HEK293 (cell line): ENCODE measurements around the gene MRPS18B.

Experiments
- CTCF ChIA-PET: fragments of 350-600 bp; formaldehyde crosslinking; extraction: SDS; loops from one replicate; lab custom pipeline; 2021; ENCODE audit warnings: antibody characterized with exemption; lab: Yijun Ruan, JAX
- POLR2A ChIA-PET: fragments of 300-600 bp; formaldehyde crosslinking; extraction: SDS; loops from one replicate; lab custom pipeline; 2020; ENCODE audit warnings: antibody characterized with exemption, inconsistent platforms; lab: Yijun Ruan, JAX
- H3K27ac ChIP-seq: fragments of 200-500 bp; sonication (Bioruptor generic); 2 replicates; pipeline ENCODE4 v1.5.1; 2014; ENCODE audit warnings: low read depth, low read length, control low read depth, inconsistent platforms; ENCODE audit errors: extremely low read depth
- H3K36me3 ChIP-seq, 2 experiments: fragments of 200-500 bp in 1 of 2; sonication (Bioruptor generic) in 1 of 2; 1 replicate in 1 of 2; 2 replicates in 1 of 2; pipeline ENCODE4 v1.5.1; 2014 to 2017; ENCODE audit warnings: inconsistent platforms in 2 of 2, low read length in 2 of 2; ENCODE audit not compliant: control insufficient read depth in 2 of 2, insufficient read depth in 1 of 2
- H3K4me1 ChIP-seq: fragments of 200-500 bp; sonication (Bioruptor generic); 2 replicates; pipeline ENCODE4 v1.5.1; 2014; ENCODE audit warnings: mild to moderate bottlenecking, low read length, inconsistent platforms; ENCODE audit not compliant: control insufficient read depth, insufficient read depth
- H3K4me3 ChIP-seq: 2 replicates; pipeline ENCODE4 v1.5.1; 2011; ENCODE audit warnings: low read depth, mild to moderate bottlenecking, control low read depth, low read length, moderate library complexity
- H3K9me3 ChIP-seq: fragments of 200-500 bp; sonication (Bioruptor generic); 2 replicates; pipeline ENCODE4 v1.5.1; 2014; ENCODE audit warnings: low read depth, low read length, inconsistent platforms; ENCODE audit not compliant: control insufficient read depth, insufficient read depth
- KLF7 ChIP-seq: fragments of 450-650 bp; formaldehyde crosslinking; IDR thresholded peaks from 2 replicates; pipeline ENCODE4 v1.5.1; 2016; ENCODE audit warnings: missing biosample characterization, missing genetic modification characterization, borderline replicate concordance
- PRDM1 ChIP-seq: fragments of 450-650 bp; formaldehyde crosslinking; IDR thresholded peaks from 2 replicates; pipeline ENCODE4; 2016; ENCODE audit warnings: missing biosample characterization, missing genetic modification characterization
- SCRT2 ChIP-seq: fragments of 450-650 bp; formaldehyde crosslinking; IDR thresholded peaks from 2 replicates; pipeline ENCODE4 v1.5.1; 2016; ENCODE audit warnings: missing biosample characterization, missing genetic modification characterization
- ZBTB48 ChIP-seq: fragments of 450-650 bp; formaldehyde crosslinking; IDR thresholded peaks from 2 replicates; pipeline ENCODE4 v1.5.1; 2016; ENCODE audit warnings: missing biosample characterization, missing genetic modification characterization
- ZNF157 ChIP-seq: fragments of 450-650 bp; formaldehyde crosslinking; IDR thresholded peaks from 2 replicates; pipeline ENCODE4 v1.5.1; 2016; ENCODE audit warnings: missing biosample characterization, missing genetic modification characterization
- ZNF2 ChIP-seq: fragments of 450-650 bp; formaldehyde crosslinking; IDR thresholded peaks from 2 replicates; pipeline ENCODE4 v1.5.1; 2016; ENCODE audit warnings: missing biosample characterization, missing genetic modification characterization
- ZNF24 ChIP-seq: fragments of 450-650 bp; formaldehyde crosslinking; IDR thresholded peaks from 2 replicates; pipeline ENCODE4 v1.5.1; 2016; ENCODE audit warnings: missing biosample characterization, missing genetic modification characterization
- ZNF324 ChIP-seq: fragments of 450-650 bp; formaldehyde crosslinking; IDR thresholded peaks from 2 replicates; pipeline ENCODE4 v1.5.1; 2016; ENCODE audit warnings: missing biosample characterization, missing genetic modification characterization
- ZNF394 ChIP-seq: fragments of 450-650 bp; formaldehyde crosslinking; IDR thresholded peaks from 2 replicates; pipeline ENCODE4 v1.5.1; 2016; ENCODE audit warnings: missing biosample characterization, missing genetic modification characterization, mild to moderate bottlenecking, moderate library complexity, borderline replicate concordance
- ZNF48 ChIP-seq: fragments of 450-650 bp; formaldehyde crosslinking; IDR thresholded peaks from 2 replicates; pipeline ENCODE4 v1.5.1; 2016; ENCODE audit warnings: missing biosample characterization, missing genetic modification characterization
- ZNF560 ChIP-seq: fragments of 450-650 bp; formaldehyde crosslinking; IDR thresholded peaks from 2 replicates; pipeline ENCODE4 v1.5.1; 2017; ENCODE audit warnings: missing biosample characterization, missing genetic modification characterization, borderline replicate concordance
- ZNF600 ChIP-seq: fragments of 450-650 bp; formaldehyde crosslinking; IDR thresholded peaks from 2 replicates; pipeline ENCODE4 v1.5.1; 2016; ENCODE audit warnings: missing biosample characterization, missing genetic modification characterization
- ZNF837 ChIP-seq: fragments of 450-650 bp; formaldehyde crosslinking; IDR thresholded peaks from 2 replicates; pipeline ENCODE4 v1.5.1; 2016; ENCODE audit warnings: missing biosample characterization, missing genetic modification characterization
- ZSCAN16 ChIP-seq: fragments of 450-650 bp; formaldehyde crosslinking; IDR thresholded peaks from 2 replicates; pipeline ENCODE4 v1.5.1; 2016; ENCODE audit warnings: missing biosample characterization, missing genetic modification characterization
- ZXDB ChIP-seq: fragments of 450-650 bp; formaldehyde crosslinking; IDR thresholded peaks from 2 replicates; pipeline ENCODE4 v1.5.1; 2016; ENCODE audit warnings: missing biosample characterization, missing genetic modification characterization
- TF ChIP-seq, protein P1 (sequence below): fragments of 450-650 bp; formaldehyde crosslinking; IDR thresholded peaks from 2 replicates; pipeline ENCODE4 v1.5.1; 2016; ENCODE audit warnings: missing biosample characterization, missing genetic modification characterization, borderline replicate concordance
- TF ChIP-seq, protein P2 (sequence below): fragments of 450-650 bp; formaldehyde crosslinking; IDR thresholded peaks from 2 replicates; pipeline ENCODE4 v1.5.1; 2017; ENCODE audit warnings: missing biosample characterization, mild to moderate bottlenecking, missing genetic modification characterization, moderate library complexity

Gene MRPS18B

DNA sequence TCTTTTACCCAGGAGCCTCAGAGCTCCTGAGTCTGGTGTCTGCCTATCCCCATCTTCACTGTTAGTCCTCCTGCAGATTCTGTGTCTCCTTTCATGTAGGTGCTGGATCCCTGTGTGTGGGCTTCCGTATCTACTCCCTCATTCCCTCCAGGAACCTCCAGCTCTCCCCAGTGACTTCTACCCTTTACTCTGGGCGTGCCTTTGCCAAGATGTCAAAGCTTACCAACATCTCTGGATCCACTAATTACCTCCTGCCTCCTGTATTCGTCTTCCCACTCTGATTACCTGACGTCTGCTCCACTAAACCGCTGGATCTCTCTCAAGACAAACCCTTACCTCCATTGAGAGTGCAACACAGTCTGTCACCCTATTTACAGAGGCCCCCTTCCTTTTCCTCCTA is 27.1 kb downstream of the MRPS18B start:
- CTCF ChIA-PET: interaction anchor here (0.6 to 2.1 kb wide), 5 partner anchors 27 to 88 kb away, joined by 3 to 9 read pairs (median 4); partner anchors contain the start of gene PRR3
- Histone ChIP-seq H3K36me3 (peaks cover 22 to 61% of the 10 kb centered on the region in 2 experiments; a peak in 2 of 3 replicates), H3K4me3 (no peak overlapping the region), H3K27ac (no peak overlapping the region), H3K4me1 (peaks cover 8% of the 10 kb centered on the region), H3K9me3 (no peaks in the 10 kb centered on the region)
- peak; percentile 57; the same call in 1 of the 2 replicates for TF ChIP-seq ZNF600
- no peak for TF ChIP-seq ZNF2
- POLR2A ChIA-PET: interaction anchor here (0.5 to 1.5 kb wide), 5 partner anchors 8 to 30 kb away, joined by 3 to 4 read pairs (median 3); partner anchors contain the start of genes MRPS18B and PPP1R10

DNA sequence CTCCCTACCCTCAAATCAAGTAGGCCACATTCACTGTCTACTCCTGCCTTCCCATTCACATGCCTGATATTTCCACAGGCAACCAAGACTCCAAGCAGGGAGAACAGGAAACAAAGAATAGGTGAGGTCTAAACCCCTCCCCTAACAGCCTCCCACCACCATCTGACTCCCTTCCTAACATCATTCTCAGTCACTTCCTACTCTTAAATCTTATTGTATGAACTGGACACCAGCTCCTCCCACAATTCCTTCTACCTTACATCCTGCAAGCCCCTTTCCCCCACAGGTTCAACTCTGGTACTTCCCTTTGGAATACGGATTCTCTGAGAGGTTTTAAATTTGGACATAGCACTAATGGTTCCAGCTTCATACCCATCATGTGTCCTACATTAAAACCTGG is 28.3 kb downstream of the MRPS18B start:
- CTCF ChIA-PET: interaction anchor here (0.9 to 2.1 kb wide), 7 partner anchors 12 to 104 kb away, joined by 3 to 9 read pairs (median 5); partner anchors contain the start of gene DHX16
- H3K27ac ChIP-seq: peak overlapping the region; percentile 13
- POLR2A ChIA-PET: interaction anchor here (0.6 to 1.7 kb wide), 8 partner anchors 16 to 76 kb away, joined by 3 to 20 read pairs (median 4); partner anchors contain the start of genes ABCF1, ATAT1 and MDC1
- no peaks in the 10 kb centered on the region for H3K9me3 ChIP-seq
- TF ChIP-seq ZNF560 (no peak), ZNF837 (no peak), ZNF157 (tag by site-specific recombination) (no peak), SCRT2 (no peak), ZNF394 (tag by site-specific recombination) (no peak), ZNF24 (tag by site-specific recombination) (no peak), ZXDB (tag by site-specific recombination) (no peak)
- TF ChIP-seq, protein P1, sequence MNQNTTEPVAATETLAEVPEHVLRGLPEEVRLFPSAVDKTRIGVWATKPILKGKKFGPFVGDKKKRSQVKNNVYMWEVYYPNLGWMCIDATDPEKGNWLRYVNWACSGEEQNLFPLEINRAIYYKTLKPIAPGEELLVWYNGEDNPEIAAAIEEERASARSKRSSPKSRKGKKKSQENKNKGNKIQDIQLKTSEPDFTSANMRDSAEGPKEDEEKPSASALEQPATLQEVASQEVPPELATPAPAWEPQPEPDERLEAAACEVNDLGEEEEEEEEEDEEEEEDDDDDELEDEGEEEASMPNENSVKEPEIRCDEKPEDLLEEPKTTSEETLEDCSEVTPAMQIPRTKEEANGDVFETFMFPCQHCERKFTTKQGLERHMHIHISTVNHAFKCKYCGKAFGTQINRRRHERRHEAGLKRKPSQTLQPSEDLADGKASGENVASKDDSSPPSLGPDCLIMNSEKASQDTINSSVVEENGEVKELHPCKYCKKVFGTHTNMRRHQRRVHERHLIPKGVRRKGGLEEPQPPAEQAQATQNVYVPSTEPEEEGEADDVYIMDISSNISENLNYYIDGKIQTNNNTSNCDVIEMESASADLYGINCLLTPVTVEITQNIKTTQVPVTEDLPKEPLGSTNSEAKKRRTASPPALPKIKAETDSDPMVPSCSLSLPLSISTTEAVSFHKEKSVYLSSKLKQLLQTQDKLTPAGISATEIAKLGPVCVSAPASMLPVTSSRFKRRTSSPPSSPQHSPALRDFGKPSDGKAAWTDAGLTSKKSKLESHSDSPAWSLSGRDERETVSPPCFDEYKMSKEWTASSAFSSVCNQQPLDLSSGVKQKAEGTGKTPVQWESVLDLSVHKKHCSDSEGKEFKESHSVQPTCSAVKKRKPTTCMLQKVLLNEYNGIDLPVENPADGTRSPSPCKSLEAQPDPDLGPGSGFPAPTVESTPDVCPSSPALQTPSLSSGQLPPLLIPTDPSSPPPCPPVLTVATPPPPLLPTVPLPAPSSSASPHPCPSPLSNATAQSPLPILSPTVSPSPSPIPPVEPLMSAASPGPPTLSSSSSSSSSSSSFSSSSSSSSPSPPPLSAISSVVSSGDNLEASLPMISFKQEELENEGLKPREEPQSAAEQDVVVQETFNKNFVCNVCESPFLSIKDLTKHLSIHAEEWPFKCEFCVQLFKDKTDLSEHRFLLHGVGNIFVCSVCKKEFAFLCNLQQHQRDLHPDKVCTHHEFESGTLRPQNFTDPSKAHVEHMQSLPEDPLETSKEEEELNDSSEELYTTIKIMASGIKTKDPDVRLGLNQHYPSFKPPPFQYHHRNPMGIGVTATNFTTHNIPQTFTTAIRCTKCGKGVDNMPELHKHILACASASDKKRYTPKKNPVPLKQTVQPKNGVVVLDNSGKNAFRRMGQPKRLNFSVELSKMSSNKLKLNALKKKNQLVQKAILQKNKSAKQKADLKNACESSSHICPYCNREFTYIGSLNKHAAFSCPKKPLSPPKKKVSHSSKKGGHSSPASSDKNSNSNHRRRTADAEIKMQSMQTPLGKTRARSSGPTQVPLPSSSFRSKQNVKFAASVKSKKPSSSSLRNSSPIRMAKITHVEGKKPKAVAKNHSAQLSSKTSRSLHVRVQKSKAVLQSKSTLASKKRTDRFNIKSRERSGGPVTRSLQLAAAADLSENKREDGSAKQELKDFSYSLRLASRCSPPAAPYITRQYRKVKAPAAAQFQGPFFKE: no peak
- H3K4me3 ChIP-seq: no peak overlapping the region; the same call in 1 of the 2 replicates
- peaks cover 8% of the 10 kb centered on the region for H3K4me1 ChIP-seq
- H3K36me3 ChIP-seq: peaks cover 26 to 58% of the 10 kb centered on the region in 2 experiments

DNA sequence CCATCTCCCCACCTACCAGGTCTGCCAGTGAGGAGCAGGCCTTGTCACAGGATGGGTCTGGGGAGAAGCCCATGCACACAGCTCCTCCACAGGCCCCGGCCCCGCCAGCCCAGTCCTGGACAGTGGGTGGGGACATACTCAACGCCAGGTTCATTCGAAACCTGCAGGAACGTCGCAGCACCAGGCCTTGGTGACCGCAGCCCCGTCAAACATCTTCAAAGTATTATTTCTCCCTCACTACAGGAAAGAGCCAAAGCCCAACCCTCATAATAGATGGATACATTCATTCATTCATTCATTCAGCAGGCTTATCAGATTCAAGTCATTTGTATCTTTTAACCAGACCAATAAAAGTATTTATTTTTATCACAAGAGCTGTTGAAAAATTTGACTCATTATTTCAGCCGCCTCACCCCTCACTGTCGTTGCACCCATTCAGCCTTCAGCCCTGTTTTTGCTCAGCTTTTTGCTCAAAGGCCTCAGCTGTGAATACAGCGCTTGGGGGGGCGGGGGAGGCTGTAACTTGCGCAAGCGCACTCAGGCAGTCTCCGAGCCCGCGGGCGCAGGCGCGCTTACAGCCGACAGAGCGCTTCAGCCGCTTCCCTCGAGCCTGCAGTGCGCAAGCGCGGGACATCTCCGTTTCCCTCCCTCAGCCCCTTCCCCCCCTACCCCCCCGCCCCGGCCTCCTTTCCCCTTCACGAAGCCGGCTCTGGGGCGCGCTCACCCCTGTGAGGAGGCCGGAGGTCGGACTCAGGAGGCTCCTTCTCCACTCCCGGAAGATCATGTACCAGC is 29.0 kb downstream of the MRPS18B start, which contains the start of gene C6orf136:
Gene C6orf136, plus strand, starts transcription at position 684 of the 792 bp plus-strand sequence. Its CDS starts 99 bp downstream, at position 783.
- H3K36me3 ChIP-seq: peaks cover 31 to 58% of the 10 kb centered on the region in 2 experiments
- peak within 1 kb of the TSS; percentile 96 for H3K27ac ChIP-seq
- H3K4me1 ChIP-seq: peaks cover 8% of the 10 kb centered on the region
- H3K9me3 ChIP-seq: no peaks in the 10 kb centered on the region
- H3K4me3 ChIP-seq: peak within 1 kb of the TSS; percentile 88
- ChIA-PET CTCF (interaction anchor here (0.5 to 1.5 kb wide), 8 partner anchors 13 to 678 kb away, joined by 3 to 9 read pairs (median 4); partner anchors contain the start of gene DHX16), POLR2A (interaction anchor here (0.6 to 1.7 kb wide), 15 partner anchors 8 to 97 kb away, joined by 3 to 20 read pairs (median 4); partner anchors contain the start of genes ABCF1, ATAT1, MDC1 and MRPS18B)
- no peak for TF ChIP-seq PRDM1 (tag by site-specific recombination)
- no peak for TF ChIP-seq ZSCAN16 (tag by site-specific recombination)
- TF ChIP-seq, protein P2, sequence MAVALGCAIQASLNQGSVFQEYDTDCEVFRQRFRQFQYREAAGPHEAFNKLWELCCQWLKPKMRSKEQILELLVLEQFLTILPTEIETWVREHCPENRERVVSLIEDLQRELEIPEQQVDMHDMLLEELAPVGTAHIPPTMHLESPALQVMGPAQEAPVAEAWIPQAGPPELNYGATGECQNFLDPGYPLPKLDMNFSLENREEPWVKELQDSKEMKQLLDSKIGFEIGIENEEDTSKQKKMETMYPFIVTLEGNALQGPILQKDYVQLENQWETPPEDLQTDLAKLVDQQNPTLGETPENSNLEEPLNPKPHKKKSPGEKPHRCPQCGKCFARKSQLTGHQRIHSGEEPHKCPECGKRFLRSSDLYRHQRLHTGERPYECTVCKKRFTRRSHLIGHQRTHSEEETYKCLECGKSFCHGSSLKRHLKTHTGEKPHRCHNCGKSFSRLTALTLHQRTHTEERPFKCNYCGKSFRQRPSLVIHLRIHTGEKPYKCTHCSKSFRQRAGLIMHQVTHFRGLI: peak; percentile 96
- no peak for TF ChIP-seq KLF7 (tag by site-specific recombination)
- peak; percentile 97 for TF ChIP-seq ZNF24 (tag by site-specific recombination)
- no peak for TF ChIP-seq ZNF48 (tag by site-specific recombination)
- no peak for TF ChIP-seq ZBTB48 (tag by site-specific recombination)
- no peak for TF ChIP-seq ZNF324
